Astrocyte (in vitro differentiated cells and primary cell): ENCODE data around the gene KIF3B.

Experiments used
- CTCF ChIP-seq: IDR thresholded peaks from 2 replicates; pipeline ENCODE4 v1.5.1; 2011; ENCODE audit warnings: low read depth, mild to moderate bottlenecking, inconsistent platforms, low read length, moderate library complexity; ENCODE audit not compliant: insufficient read depth
- EZH2 ChIP-seq: IDR thresholded peaks from 2 replicates; pipeline ENCODE4 v1.6.1; 2012; ENCODE audit warnings: mild to moderate bottlenecking, low read length, inconsistent platforms; ENCODE audit not compliant: insufficient read depth

- TF ChIP-seq EZH2 (no peak), CTCF (no peak)
Observed at GRCh38 chr20:32354592-32355416, 77.4 kb downstream of the KIF3B start.
